Progenitor cell of endocrine pancreas (in vitro differentiated cells): ENCODE results near the gene SH3D19. TPM values are rescaled to one million over a fixed set of nuclear protein-coding genes. Genes with fewer than 3 reads are reported as not detected.

Source experiments
- DNase-seq: peaks from one replicate; pipeline ENCODE4 v3.0.0; 2021; ENCODE audit warnings: low spot score; ENCODE audit not compliant: unreplicated experiment
- H3K27ac Mint-ChIP-seq: 2 replicates; pipeline ENCODE4 v1.8.0; 2021; ENCODE audit warnings: mild to moderate bottlenecking, moderate library complexity, mixed read lengths
- H3K27me3 Mint-ChIP-seq: 2 replicates; pipeline ENCODE4 v1.8.0; 2021; ENCODE audit warnings: mixed read lengths
- H3K36me3 Mint-ChIP-seq: 2 replicates; pipeline ENCODE4 v1.8.0; 2022; ENCODE audit warnings: mixed read lengths; ENCODE audit not compliant: insufficient read depth
- H3K4me1 Mint-ChIP-seq: 2 replicates; pipeline ENCODE4 v1.8.0; 2021; ENCODE audit warnings: low read depth, mixed read lengths
- H3K4me3 Mint-ChIP-seq: 2 replicates; pipeline ENCODE4 v1.8.0; 2021; ENCODE audit warnings: low read depth, mild to moderate bottlenecking, moderate library complexity, mixed read lengths
- H3K9me3 Mint-ChIP-seq: 2 replicates; pipeline ENCODE4 v1.8.0; 2021; ENCODE audit warnings: low read depth, mixed read lengths
- CTCF ChIP-seq: fragments of 200-600 bp; sonication (generic); IDR thresholded peaks from one replicate; pipeline ENCODE4 v1.5.0; 2021; ENCODE audit warnings: antibody characterized with exemption, mild to moderate bottlenecking; ENCODE audit not compliant: unreplicated experiment
- total RNA-seq: library from RNA; stranded (reverse); gene quantifications from 2 replicates; pipeline ENCODE4 v1.2.1, GENCODE V29; 2021

The SH3D19 gene
- total RNA-seq, 1 donor from 2014 or later: 35.5 TPM

GRCh38 chr4:151302432-151302831 is 23.0 kb downstream of the SH3D19 start:
- H3K4me3 Mint-ChIP-seq: no peak overlapping the region
- H3K9me3 Mint-ChIP-seq: peaks cover 18% of the 10 kb centered on the region
- no peak for TF ChIP-seq CTCF
- H3K27ac Mint-ChIP-seq: no peak overlapping the region
- peaks cover 2% of the 10 kb centered on the region for H3K4me1 Mint-ChIP-seq
- DNase-seq: no peak
- no peaks in the 10 kb centered on the region for H3K27me3 Mint-ChIP-seq
- peaks cover 18% of the 10 kb centered on the region for H3K36me3 Mint-ChIP-seq

GRCh38 chr4:151297170-151297569 is 28.2 kb downstream of the SH3D19 start:
- DNase-seq: no peak
- no peak for TF ChIP-seq CTCF
- Mint-ChIP-seq H3K27ac (peak overlapping the region; percentile 1), H3K27me3 (no peaks in the 10 kb centered on the region), H3K4me1 (peaks cover 15% of the 10 kb centered on the region), H3K4me3 (no peak overlapping the region), H3K9me3 (peaks cover 8% of the 10 kb centered on the region), H3K36me3 (peaks cover 10% of the 10 kb centered on the region)

GRCh38 chr4:151296227-151296626 is 29.2 kb downstream of the SH3D19 start:
- no peak for TF ChIP-seq CTCF
- DNase-seq: no peak
- Mint-ChIP-seq H3K36me3 (peaks cover 7% of the 10 kb centered on the region), H3K27ac (peak overlapping the region; percentile 22), H3K4me3 (no peak overlapping the region), H3K4me1 (peaks cover 15% of the 10 kb centered on the region), H3K27me3 (no peaks in the 10 kb centered on the region), H3K9me3 (peaks cover 5% of the 10 kb centered on the region)

- no peak for TF ChIP-seq CTCF
- peak overlapping the region; percentile 39 for H3K27ac Mint-ChIP-seq
- peaks cover 15% of the 10 kb centered on the region for H3K4me1 Mint-ChIP-seq
- H3K4me3 Mint-ChIP-seq: no peak overlapping the region
- H3K36me3 Mint-ChIP-seq: peaks cover 13% of the 10 kb centered on the region
- H3K27me3 Mint-ChIP-seq: no peaks in the 10 kb centered on the region
- DNase-seq: no peak
- H3K9me3 Mint-ChIP-seq: peaks cover 4% of the 10 kb centered on the region
Measured at GRCh38 chr4:151294833-151295496, 30.4 kb downstream of the SH3D19 start.

GRCh38 chr4:151292038-151292437 is 33.4 kb downstream of the SH3D19 start:
- Mint-ChIP-seq H3K9me3 (peaks cover 4% of the 10 kb centered on the region), H3K27me3 (no peaks in the 10 kb centered on the region), H3K4me3 (no peak overlapping the region), H3K36me3 (peaks cover 13% of the 10 kb centered on the region), H3K4me1 (peaks cover 15% of the 10 kb centered on the region), H3K27ac (no peak overlapping the region)
- TF ChIP-seq CTCF: no peak
- DNase-seq: no peak
